Middle frontal gyrus (tissue), 1 donor: ENCODE measurements around the gene SRP9.
"Not testable (repeated sequence)": the region's sequence is repeated elsewhere in the genome, so short reads cannot be mapped to it uniquely, and the experiment has no call there.

Source experiments
- DNase-seq: peaks from one replicate; pipeline ENCODE4 v3.0.0-alpha.2; 2015; ENCODE audit warnings: low spot score; ENCODE audit errors: extremely low spot score

The SRP9 gene

DNA sequence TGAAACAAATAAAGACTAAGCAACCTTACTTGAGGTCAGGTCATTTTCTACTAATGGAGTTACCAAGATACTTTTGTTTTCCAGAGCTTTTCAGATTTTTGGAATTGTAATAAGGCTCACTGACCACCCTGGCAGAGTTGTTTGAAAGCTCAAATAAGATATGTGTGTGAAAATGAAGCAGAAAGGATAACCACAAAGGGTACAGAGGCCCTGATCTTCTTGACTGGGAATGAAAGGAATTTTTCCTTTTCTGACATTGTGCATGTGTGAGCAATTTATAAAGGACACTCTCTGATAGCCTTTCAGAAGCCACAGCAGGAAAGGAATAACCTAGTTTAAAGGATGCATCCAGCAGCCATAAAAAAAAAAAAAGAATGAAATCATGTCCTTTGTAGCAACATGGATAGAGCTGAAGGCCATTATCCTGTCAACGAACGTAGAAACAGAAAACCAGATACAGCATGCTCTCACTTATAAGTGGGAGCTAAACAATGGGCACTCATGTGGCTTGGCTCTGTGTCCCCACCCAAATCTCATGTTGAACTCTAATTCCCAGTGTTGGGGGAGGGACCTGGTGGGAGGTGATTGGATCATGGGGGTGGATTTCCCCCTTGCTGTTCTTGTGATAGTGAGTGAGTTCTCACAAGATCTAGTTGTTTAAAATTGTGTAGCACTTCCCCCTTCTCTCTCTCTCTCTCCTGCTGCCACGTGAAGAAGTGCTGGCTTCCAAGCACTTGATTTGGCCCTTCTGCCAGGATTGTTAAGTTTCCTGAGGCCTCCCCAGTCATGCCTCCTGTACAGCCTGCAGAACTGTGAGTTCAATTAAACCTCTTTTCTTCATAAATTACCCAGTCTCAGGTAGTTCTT, 3.1 kb upstream of the SRP9 start:
- DNase-seq: no peak

DNA sequence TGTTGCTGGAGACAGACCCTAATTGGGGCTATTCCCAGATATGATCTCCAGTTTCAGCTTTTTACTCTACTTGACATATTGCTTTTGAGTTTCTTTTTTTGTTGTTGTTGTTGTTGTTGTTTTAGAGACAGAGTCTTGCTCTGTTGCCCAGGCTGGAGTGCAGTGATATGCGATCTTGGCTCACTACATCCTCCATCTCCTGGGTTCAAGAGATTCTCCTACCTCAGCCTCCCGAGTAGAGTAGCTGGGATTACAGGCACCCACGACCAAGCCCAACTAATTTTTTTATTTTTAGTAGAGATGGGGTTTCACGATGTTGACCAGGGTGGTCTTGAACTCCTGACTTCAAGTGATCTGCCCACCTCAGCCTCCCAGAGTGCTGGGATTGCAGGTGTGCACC, 1.3 kb upstream of the SRP9 start:
- no peak for DNase-seq

DNA sequence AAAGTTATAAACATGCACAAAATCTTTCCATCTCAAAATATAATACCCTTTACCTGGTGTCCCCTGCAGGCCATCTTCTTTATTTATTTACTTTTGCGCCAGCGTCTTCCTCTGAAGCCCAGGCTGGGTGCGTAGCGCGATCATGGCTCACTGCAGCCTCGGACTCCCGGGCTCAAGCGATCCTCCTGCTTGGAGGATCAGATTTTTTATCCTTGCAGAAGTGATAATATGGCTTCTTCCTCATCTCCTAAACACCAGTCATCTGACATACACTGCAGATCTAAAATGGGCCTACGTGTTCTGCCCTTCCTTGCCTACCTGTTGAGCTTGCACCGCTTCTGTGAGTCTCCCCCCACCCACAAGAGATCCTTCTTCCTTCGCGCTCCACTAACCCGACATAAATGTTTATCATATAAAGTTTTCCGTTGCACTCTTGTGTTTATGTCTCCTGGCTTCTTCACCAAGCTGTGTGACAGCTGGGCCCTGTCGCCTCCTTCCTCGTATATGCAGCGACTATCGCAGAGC, 506 bp upstream of the SRP9 start:
- no peak for DNase-seq

DNA sequence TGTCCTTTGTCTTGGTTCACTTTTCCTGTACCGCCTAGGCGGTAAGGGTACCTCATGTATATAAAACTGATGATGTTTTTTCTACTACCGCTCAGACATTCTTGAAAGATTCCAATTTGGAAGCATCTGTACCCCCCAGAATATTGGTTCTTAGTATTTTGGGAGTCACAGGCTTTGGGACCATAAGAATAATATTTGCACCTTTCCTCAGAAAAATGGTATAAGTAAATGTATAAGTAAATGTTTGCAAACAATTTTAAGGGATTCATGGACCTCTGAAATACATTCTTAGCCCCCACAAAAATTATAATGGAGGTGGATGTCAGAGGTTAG, 677 bp downstream of the SRP9 start:
- DNase-seq: no peak

DNA sequence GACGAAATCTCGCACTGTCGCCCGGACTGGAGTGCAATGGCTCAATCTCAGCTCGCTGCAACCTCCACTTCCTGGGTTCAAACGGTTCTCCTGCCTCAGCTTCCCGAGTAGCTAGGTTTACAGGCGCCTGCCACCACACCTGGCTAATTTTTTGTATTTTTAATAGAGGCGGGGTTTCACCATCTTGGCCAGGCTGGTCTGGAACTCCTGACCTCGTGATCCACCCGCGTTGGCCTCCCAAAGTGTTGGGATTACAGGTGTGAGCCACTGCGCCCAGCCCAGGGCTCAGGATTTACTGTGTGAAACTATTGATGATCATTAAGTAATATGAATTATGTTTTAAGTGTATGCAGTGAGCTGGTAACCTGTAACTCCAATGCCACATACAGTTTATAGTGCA, 1.5 kb downstream of the SRP9 start:
- not testable (repeated sequence) for DNase-seq

DNA sequence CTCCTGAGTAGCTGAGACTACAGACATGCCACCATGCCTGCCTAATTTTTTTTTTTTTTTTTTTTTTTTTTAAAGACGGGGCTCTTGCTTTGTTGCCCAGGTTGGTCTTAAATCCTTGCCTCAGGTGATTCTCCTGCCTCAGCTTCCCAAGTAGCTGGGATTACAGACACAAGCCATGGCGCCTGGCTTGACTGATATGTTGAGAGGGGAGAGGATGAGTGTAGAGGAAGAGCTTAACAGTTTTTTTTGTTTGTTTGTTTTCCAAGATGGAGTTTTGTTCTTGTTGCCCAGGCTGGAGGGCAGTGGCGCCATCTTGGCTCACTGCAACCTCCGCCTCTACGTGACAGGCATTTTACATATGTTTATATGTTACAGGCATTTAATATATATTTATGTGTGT, 2.5 kb downstream of the SRP9 start:
- no peak for DNase-seq

DNA sequence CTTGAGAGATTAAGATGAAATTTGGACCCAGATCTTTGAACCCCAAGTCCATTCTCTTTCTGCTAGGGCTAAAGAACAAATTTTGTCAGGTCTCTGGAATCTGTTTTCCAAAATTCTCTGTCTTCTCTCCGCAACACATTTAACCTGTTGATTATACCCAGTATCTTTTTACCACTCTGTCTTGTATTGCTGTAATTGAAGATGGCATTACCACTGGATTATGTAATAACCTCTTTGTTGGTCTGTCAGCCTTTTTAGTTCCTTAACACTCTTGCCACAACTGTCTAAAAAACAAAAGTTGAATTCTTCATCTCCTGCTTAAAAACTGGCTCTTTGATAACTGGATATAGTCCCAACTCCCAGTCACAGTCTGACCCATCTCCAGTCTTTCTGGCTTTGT, 3.0 kb downstream of the SRP9 start:
- DNase-seq: no peak

DNA sequence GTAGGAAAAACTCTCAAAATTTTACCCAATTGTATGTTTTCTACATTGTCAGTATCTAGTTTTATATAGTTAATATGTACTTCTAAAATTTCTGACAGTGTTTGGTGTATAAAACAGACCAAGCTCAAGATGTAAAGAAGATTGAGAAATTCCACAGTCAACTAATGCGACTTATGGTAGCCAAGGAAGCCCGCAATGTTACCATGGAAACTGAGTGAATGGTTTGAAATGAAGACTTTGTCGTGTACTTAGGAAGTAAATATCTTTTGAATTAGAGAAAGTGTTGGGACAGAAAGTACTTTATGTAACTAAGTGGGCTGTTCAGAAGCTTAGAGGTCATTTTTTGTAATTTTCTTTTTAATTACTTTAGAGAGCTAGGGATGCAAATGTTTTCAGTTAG, 11.5 kb downstream of the SRP9 start:
- DNase-seq: not testable (repeated sequence)

DNA sequence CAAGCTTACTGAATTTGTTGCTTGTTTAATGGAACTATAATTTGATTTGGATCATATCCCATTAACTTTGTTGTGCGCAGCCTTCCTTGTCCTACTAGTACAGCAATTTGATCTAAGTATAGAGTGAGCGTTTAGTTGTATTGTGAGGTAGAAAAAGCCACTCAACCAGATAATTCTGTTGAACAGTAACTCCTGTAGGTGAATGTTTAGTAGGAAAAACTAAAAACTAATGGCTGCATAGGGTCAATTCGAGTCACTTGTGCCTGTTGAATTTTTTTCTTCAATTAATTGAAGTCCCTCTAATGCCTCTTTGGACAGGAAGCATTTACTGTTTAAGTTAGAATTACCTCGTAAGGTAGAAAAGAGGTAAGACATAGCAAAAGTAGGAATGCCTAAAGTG, 17.3 kb downstream of the SRP9 start:
- DNase-seq: no peak

DNA sequence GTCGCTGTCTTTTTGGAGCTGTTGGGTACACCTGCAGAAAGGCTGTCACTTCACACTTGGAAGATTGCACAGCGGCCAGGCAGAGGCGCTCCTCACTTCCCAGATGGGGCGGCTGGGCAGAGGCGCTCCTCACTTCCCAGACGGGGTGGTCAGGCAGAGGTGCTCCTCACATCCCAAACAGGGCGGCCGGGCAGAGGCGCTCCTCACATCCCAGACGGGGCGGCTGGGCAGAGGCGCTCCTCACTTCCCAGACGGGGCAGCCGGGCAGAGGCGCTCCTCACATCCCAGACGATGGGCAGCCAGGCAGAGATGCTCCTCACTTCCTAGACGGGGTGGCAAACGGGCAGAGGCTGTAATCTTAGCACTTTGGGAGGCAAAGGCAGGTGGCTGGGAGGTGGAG, 18.5 kb downstream of the SRP9 start:
- DNase-seq: not testable (repeated sequence)

DNA sequence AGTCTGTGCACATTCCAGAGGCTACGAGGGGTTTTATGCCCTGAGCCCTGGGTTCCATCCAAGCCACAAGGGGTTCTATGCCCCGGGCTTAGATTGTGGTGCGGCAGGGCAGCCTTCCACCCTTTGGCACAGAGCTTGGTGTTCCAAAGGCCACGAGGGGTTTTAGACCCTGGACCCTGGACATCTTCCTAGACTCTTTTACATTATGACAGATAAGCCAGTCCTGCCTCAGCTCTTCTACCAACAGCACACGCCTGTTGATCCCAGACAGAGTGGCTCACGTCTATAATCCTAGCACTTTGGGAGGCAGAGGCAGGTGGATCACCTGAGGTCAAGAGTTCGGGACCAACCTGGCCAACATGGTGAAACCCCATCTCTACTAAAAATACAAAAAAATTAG, 23.5 kb downstream of the SRP9 start:
- not testable (repeated sequence) for DNase-seq

DNA sequence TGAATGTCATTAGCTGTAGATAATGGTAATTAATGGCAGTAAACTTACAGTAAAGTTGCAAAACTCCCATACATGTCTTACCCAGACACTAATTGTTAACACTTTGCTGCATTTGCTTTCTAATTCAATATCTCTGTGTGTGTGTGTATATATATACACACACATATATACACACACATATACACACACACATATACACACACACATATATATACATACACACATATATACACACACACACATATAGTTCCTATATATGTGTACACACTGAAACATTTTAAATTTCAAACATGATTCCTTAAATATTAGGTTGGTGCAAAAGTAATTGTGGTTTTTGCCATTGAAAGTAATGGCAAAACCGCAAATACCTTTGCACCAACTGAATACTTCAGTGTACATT, 28.6 kb downstream of the SRP9 start:
- DNase-seq: no peak

DNA sequence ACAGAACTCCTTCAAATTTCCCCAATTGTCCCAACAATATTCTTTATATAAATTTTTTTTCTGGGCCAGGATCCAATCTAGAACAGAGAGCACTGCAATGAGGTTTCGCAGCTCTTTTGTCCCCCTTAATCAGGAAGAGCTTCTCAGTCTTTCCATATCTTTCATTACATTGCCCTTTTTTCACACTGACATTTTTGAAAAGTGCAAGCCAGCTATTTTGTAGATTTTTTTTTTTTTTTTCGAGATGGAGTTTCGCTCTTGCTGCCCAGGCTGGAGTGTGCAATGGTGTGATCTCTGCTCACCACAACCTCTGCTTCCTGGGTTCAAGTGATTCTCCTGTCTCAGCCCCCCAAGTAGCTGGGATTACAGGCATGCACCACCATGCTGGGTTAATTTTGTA, 29.1 kb downstream of the SRP9 start:
- DNase-seq: not testable (repeated sequence)

DNA sequence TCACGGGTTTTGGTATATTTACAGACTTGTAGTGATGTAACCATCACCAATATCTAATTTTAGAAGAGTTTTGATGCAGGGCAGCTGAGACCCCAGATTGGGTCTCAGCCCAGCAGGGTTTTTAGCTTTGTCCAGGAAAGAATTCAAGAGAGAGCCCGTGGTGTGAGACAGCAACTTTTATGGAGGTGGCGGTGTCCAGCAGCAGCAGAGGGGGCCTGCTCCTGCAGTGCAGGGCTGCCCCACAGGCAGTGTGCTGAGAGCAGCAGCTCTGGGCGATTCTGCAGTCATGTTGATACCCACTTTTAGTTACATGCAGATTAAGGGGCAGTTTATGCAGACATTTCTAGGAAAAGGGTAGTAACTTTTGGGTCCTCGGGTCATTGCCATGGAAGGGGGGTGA, 30.5 kb downstream of the SRP9 start:
- DNase-seq: no peak

DNA sequence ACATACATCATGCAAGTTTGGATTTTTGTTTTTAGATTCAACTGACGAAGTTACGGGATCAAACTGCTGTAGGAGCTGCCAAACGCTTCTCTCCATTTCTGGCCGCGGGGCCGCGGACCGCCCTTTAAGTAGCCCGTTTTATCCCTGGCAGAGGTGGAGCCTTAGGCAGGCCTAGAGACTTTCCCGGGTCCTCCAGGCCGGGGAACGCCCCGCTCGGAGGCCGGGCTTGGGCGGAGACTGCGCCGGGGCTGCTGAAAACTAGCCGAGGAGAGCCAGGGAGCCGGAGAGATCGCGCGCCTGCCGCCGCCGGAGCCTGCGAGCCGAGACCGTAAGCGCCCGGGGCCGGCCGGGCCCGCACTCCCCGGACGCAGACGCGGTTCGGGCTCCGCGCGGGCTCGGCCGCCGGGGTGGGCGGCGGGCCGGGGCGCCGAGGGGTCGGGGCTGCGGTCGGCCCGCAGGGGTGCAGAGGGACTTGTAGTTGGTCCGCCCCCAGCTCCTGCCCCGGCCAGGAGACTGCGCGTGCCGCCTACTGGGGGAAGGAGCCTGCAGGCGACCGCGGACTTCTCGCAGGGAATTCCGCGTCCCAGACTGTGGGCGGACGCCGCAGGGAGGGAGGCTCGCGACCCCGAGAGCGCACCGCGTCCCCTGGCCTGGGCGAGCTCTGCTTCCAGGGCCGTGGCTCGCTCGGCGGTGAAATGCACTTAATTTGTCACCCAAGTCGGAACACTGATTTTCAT, 32.4 kb downstream of the SRP9 start, which contains the start of gene EPHX1:
Gene EPHX1, plus strand, starts transcription at position 283 of the 737 bp plus-strand sequence. CDS start 18,606 bp downstream, outside the sequence.
- DNase-seq: peak; percentile 58

DNA sequence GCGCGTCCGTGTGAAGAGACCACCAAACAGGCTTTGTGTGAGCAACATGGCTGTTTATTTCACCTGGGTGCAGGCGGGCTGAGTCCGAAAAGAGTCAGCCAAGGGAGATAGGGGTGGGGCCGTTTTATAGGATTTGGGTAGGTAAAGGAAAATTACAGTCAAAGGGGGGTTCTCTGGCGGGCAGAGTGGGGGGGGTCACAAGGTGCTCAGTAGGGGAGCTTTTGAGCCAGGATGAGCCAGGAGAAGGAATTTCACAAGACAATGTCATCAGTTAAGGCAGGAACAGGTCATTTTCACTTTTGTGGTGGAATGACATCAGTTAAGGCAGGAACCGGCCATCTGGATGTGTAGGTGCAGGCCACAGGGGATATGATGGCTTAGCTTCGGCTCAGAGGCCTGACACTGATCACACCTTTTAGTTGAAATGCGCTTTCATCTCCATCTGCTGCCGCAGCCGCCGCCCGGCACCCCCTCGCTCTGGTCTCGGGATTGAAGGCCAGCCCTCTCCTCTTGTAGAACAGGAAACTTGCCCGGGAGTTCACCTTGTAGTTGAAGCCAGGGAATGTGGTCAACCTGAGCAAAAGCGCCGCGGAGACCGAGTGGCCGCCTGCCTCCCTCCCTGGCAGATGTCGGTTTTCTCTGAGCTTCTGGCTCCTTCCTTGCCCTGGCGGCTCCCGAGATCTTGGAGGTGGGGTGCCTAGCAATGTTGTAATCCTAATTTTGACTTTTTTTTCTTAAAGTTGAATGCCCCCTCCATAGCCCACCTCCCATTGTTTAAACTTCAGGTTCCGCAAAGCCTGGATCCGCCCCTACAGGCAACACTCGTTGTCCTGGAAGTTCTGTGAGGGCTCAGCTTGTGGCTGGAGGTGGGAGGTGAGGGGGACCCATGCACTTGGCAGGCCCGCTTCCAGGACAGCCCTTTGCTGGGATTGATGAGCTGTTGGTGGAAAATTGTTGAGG, 33.2 kb downstream of the SRP9 start:
- not testable (repeated sequence) for DNase-seq

DNA sequence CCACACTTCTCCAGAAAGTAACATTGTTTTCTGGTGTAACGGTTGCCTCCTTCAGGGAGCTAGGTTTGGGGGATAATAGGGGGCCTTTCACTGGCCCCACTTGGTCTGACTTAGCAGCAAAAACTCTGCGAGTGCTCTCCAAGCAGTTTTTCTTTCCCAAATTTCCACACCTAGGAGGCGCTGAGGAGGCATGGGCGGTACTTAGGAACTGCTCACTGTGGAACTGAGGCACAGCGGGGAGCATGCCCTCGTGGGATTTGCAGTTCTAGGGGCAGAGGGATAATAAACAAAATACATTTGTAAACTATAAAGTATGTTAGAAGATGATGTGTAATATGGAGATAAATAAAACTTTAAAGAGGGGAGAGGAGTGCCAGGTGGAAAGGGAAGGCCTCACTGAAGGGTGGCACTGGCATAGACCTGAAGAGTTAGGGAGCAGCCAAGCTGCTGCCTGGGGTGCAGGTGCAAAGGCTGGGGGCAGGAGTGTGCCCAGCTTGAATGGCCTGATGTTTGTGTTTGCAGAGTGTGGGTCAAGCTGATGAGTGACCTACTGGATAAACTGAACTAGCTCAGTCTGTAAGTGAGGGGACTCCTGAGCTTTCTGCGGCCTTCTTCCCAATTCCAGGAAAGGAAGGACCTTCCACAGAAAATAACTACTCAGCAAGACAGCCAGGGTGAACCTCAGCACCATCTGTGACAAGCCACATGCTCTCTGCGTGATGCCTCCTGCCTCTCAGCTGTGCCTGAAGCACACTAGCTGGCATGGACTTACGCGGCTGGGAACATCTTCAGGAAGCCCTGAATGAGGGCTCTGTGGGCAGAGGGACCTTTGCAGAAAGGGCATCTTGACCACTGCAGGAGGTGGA, 34.2 kb downstream of the SRP9 start:
- DNase-seq: no peak

DNA sequence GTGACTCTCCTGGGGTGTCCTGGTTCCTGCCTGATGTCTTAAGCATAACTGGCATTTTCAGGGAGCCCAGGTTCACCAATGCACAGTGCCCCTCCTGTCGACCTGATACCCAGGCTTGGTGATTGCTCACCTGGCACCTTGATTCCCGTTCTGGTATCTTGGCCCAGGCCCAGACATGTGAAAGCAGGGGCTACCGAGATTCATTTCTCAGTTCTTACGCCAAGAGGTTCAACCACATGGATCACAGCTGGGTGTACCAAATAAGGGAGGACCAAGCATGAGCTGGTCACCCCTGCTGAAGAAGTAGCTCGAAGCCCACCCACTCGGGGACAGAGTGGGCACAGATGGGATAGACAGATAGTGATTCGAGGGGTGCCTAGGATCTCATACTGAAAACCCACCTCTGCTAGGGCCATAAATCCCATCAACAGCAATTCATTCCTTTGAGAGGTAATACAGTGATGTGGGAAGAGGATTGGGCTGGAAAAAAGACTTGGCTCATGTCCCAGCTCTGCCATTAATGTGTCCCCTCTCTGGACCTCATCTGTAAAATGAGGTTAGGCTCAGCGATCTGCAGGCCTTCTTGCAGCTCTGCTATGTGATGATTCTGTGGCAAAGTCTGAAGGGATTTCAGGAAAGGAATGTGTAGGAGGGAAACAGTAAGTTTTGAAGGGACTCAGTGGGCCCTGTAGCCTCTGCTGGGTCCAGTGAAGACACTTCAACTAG, 35.0 kb downstream of the SRP9 start:
- no peak for DNase-seq

DNA sequence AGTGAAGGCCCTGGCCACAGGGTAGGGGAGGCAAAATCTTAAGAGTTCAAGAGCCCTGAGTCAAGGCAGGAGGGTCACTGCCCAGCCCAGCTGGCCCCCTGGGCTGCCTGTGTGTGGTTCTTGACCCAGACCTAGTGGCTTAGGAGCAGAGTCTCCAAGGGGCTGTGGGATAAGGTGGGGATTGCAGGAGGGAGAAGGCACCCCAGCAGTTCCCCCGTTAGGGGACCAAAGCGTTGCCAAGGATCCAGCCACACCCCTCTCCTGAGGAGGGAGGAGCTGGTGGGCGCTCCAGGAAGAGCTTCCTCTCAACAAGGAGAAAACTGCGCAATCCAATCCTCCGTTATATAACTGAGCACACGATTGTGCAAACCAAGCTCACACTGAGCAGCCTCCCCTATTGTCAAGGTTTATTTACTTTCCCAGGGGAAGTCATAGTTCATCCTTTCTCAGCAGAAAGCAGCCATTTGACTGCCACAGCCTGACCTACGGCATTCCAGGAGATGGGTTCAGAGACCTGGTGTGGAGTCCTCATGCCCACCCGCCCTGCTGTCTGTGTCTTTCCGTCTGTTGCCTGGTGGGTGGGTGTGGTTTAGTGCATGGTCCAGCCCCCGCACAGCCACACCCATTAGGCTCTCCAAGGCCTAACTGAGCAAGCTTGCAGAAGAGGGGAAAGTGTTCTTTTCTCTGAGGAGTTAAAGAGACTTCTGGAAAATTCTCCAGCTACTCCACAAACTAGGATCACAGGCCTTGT, 35.8 kb downstream of the SRP9 start:
- no peak for DNase-seq
